Activated CD4-positive, alpha-beta T cell treated with anti-CD3 and anti-CD28 coated beads, Interleukin-2, amount 50 U/mL, for 1 hour (primary cell): ENCODE data around the gene IQSEC1.
A peak's percentile ranks its signal among the peaks of the same experiment; 100 is the strongest.

Experiments
- DNase-seq: peaks from one replicate; pipeline ENCODE4 v3.0.0-alpha.2; 2020

The IQSEC1 gene

GRCh38 chr3:13013994-13014754 is 59.1 kb downstream of the IQSEC1 start:
- DNase-seq: peak; percentile 38

GRCh38 chr3:13013566-13013965 is 59.7 kb downstream of the IQSEC1 start:
- no peak for DNase-seq

GRCh38 chr3:13013151-13013561 is 60.1 kb downstream of the IQSEC1 start:
- DNase-seq: no peak

- DNase-seq: peak; percentile 44
Measured at GRCh38 chr3:13012221-13012691, 61.0 kb downstream of the IQSEC1 start.

GRCh38 chr3:13011573-13012220 is 61.5 kb downstream of the IQSEC1 start:
- DNase-seq: peak; percentile 80

- DNase-seq: no peak
Measured at GRCh38 chr3:13010780-13011572, 62.3 kb downstream of the IQSEC1 start.

GRCh38 chr3:13009946-13010315 is 63.3 kb downstream of the IQSEC1 start:
- no peak for DNase-seq

GRCh38 chr3:13009132-13009945 is 63.9 kb downstream of the IQSEC1 start:
- DNase-seq: no peak

- DNase-seq: no peak
Measured at GRCh38 chr3:13008155-13008995, 64.9 kb downstream of the IQSEC1 start.

- no peak for DNase-seq
Measured at GRCh38 chr3:13007251-13007941, 65.8 kb downstream of the IQSEC1 start.

GRCh38 chr3:13006216-13006990 is 66.8 kb downstream of the IQSEC1 start:
- DNase-seq: no peak

GRCh38 chr3:13005301-13005700 is 67.9 kb downstream of the IQSEC1 start:
- DNase-seq: no peak

GRCh38 chr3:13004376-13004775 is 68.9 kb downstream of the IQSEC1 start:
- no peak for DNase-seq

- no peak for DNase-seq
Measured at GRCh38 chr3:13003608-13004007, 69.6 kb downstream of the IQSEC1 start.

- DNase-seq: no peak
Measured at GRCh38 chr3:13002398-13003124, 70.7 kb downstream of the IQSEC1 start.

GRCh38 chr3:12999147-13000140 is 73.8 kb downstream of the IQSEC1 start:
- no peak for DNase-seq

- no peak for DNase-seq
Measured at GRCh38 chr3:12998648-12999047, 74.6 kb downstream of the IQSEC1 start.

GRCh38 chr3:12997387-12997786 is 75.8 kb downstream of the IQSEC1 start:
- DNase-seq: no peak
